Measurements from ENCODE around the gene RASGRP3. TPM values are rescaled to one million over a fixed set of nuclear protein-coding genes. Genes with fewer than 3 reads are reported as not detected.

RASGRP3 gene
- total RNA-seq, 2 donors from 2014 or later, result 0.73 to 21.0 TPM

- WGBS, result 92% methylated on average over 5 of the region's 5 CpGs
- intact Hi-C loops (cut with DNase I), result no loop called here
- Histone ChIP-seq H3K27ac (no peak overlapping the region), H3K4me1 (replicated peaks) (no peaks in the 10 kb centered on the region), H3K4me3 (no peak overlapping the region), H3K27me3 (replicated peaks; ENCODE audit: insufficient read depth) (no peaks in the 10 kb centered on the region), H3K36me3 (no peaks in the 10 kb centered on the region), H3K9me3 (no peaks in the 10 kb centered on the region)
- DNase-seq (ENCODE audit: low spot score), result no peak
- no peak for TF ChIP-seq POLR2AphosphoS5 (IDR thresholded peaks at IDR 0.05)
- no peak for TF ChIP-seq POLR2A (IDR thresholded peaks at IDR 0.05)
These were observed 23.7 kb downstream of the RASGRP3 start for GRCh38 chr2:33500177-33500576.

GRCh38 chr2:33502025-33502424 lies 25.6 kb downstream of the RASGRP3 start:
- Histone ChIP-seq H3K27ac (no peak overlapping the region), H3K4me3 (no peak overlapping the region), H3K9me3 (no peaks in the 10 kb centered on the region), H3K4me1 (replicated peaks) (no peaks in the 10 kb centered on the region), H3K27me3 (replicated peaks; ENCODE audit: insufficient read depth) (no peaks in the 10 kb centered on the region), H3K36me3 (no peaks in the 10 kb centered on the region)
- DNase-seq (ENCODE audit: low spot score), result no peak
- intact Hi-C loops (cut with DNase I), result no loop called here
- TF ChIP-seq POLR2AphosphoS5 (IDR thresholded peaks at IDR 0.05) (no peak), CTCF (IDR thresholded peaks at IDR 0.05) (no peak), POLR2A (IDR thresholded peaks at IDR 0.05) (no peak)
- WGBS, result 91% methylated on average over 2 of the region's 2 CpGs

GRCh38 chr2:33503002-33503401 lies 26.6 kb downstream of the RASGRP3 start:
- TF ChIP-seq POLR2A (IDR thresholded peaks at IDR 0.05), result no peak
- TF ChIP-seq CTCF (IDR thresholded peaks at IDR 0.05), result no peak
- no peak for TF ChIP-seq POLR2AphosphoS5 (IDR thresholded peaks at IDR 0.05)
- Histone ChIP-seq H3K4me1 (replicated peaks) (no peaks in the 10 kb centered on the region), H3K9me3 (no peaks in the 10 kb centered on the region), H3K27ac (no peak overlapping the region), H3K27me3 (replicated peaks; ENCODE audit: insufficient read depth) (no peaks in the 10 kb centered on the region), H3K36me3 (no peaks in the 10 kb centered on the region), H3K4me3 (no peak overlapping the region)
- no peak for DNase-seq (ENCODE audit: low spot score)
- intact Hi-C loops (cut with DNase I), result no loop called here
- WGBS, result 62% methylated on average over 1 of the region's 1 CpG

GRCh38 chr2:33505966-33506365 lies 29.5 kb downstream of the RASGRP3 start:
- DNase-seq (ENCODE audit: low spot score), result no peak
- H3K27me3 ChIP-seq (replicated peaks; ENCODE audit: insufficient read depth), result no peaks in the 10 kb centered on the region
- TF ChIP-seq CTCF (IDR thresholded peaks at IDR 0.05) (no peak), POLR2AphosphoS5 (IDR thresholded peaks at IDR 0.05) (no peak), POLR2A (IDR thresholded peaks at IDR 0.05) (no peak)
- intact Hi-C loops (cut with DNase I), result no loop called here
- H3K9me3 ChIP-seq, result no peaks in the 10 kb centered on the region
- 32% methylated on average over 1 of the region's 1 CpG for WGBS
- no peak overlapping the region for H3K4me3 ChIP-seq
- no peak overlapping the region for H3K27ac ChIP-seq
- H3K4me1 ChIP-seq (replicated peaks), result no peaks in the 10 kb centered on the region
- no peaks in the 10 kb centered on the region for H3K36me3 ChIP-seq

GRCh38 chr2:33509908-33510585 lies 33.6 kb downstream of the RASGRP3 start:
- H3K36me3 ChIP-seq, result no peaks in the 10 kb centered on the region
- H3K4me1 ChIP-seq (replicated peaks), result no peaks in the 10 kb centered on the region
- no peak overlapping the region for H3K27ac ChIP-seq
- TF ChIP-seq POLR2AphosphoS5 (IDR thresholded peaks at IDR 0.05), result no peak
- TF ChIP-seq POLR2A (IDR thresholded peaks at IDR 0.05), result no peak
- TF ChIP-seq CTCF (IDR thresholded peaks at IDR 0.05), result no peak
- 59% methylated on average over 5 of the region's 5 CpGs for WGBS
- intact Hi-C loops (cut with DNase I), result no loop called here
- DNase-seq (ENCODE audit: low spot score), result no peak
- no peaks in the 10 kb centered on the region for H3K9me3 ChIP-seq
- no peak overlapping the region for H3K4me3 ChIP-seq
- no peaks in the 10 kb centered on the region for H3K27me3 ChIP-seq (replicated peaks; ENCODE audit: insufficient read depth)
